Measurements from ENCODE around the gene HOXD9.

HOXD9 gene

GRCh38 chr2:176152350-176153181, 30.0 kb downstream of the HOXD9 start:
- DNase-seq (ENCODE audit: low read depth in 1 of 2, low spot score in 1 of 2), result no peak

GRCh38 chr2:176154576-176155252, 32.2 kb downstream of the HOXD9 start:
- no peak for DNase-seq (ENCODE audit: low read depth in 1 of 2, low spot score in 1 of 2)

DNA sequence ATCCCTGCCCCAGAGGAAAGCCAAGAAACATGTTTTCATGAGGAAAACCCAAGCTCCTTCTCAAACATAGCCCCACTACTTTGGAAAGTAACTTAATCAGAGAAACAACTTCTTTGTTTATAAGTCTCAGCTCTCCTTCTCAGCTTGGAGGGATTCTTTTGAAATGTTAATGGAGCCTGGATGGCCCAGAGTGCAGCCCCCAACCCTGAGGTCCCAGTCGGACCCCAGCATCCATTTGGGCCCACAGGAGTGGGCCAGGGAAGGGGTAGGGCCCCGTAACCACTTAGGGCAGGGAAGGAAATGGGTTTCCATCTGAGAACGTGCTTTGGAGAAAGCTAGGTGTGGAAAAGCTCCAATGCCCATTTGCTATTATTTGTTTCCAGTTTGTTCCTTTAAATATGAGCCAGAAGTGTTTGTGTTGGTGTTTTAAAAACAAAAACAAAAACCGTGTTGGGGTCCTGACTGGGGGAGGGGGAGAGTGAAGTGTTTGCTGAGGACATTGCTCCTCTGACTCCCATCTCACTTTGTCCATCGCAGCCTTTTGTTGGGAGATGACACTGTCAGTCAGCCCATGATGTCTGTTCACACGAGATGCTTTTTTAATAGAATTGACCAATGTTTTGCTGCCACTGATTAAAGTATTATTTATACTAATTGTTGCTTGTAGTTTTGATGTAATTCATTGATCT, 33.0 kb downstream of the HOXD9 start:
- DNase-seq (ENCODE audit: low read depth in 1 of 2, low spot score in 1 of 2), result no peak

- no peak for DNase-seq (ENCODE audit: low read depth in 1 of 2, low spot score in 1 of 2)
Observed at GRCh38 chr2:176156301-176156806, 33.8 kb downstream of the HOXD9 start.

DNA sequence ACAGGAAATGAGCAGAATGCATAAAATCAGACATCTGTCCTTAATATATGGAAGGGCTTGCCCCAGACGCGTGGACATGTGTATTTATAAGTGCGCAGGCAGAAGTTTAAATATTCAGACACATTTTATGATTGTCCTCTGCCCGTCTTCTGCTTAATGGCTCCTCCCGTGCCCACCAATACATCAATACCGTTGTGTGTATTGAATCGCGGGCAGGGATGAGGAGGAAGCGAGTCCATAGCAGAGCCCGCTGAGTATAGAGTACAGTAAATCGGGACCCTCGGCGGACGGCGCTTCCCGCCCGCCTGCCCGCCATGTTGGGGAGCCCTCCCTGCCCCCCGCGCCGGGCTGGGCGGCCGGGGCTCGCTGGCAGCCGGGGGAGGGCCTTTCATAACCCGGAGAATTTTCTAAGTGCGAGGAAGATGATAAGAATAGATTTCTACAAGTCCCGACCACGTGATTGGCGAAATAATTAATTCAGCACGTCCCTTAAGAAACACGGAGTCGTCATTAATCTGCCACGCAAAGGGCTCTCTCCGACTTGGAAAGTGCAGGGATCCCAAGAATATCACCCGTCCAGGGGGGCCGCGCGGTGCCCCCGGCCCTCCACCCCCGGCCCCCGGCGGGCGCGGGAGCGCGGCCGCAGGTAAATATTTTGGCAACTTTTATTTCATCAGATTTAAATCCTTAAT, 34.4 kb downstream of the HOXD9 start, which contains the start of gene HOXD3:
Gene HOXD3 (plus strand): TSS at position 501 of the 692 bp plus-strand sequence. CDS start 11,808 bp downstream, outside the sequence.
- DNase-seq (ENCODE audit: low read depth in 1 of 2, low spot score in 1 of 2), result no peak

DNA sequence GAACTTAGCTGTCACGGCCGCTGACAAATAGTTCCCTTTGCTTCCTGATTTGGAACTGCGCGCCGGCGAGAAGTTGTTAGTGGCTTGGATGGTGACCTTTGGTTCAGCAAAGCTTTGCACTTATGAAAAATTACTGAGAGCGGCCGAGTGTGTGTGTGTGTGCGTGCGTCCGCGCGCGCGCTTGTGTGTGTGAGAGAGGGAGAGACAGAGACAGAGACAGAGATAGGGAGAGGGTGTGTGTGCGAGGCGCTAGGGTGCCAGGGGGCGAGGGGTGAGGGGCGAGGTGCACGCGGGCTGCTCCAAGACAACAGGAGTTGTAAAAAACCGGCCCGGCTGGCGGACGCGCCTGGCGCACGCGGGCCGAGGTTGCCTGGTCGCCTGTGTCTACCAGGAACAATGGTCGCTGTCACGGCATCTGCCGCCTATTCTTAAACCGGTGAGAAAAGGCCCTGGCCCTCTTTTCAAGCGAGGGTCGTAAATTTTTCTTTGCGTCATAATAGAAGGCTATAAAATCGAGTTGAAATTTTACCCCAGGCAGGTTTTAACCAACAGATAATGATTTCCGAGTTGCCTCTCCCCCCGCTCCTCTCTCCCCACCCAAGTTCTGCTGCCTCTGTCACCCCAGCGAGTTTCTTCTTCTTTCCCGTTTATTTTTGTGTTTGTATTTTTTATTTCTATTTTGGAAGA, 35.1 kb downstream of the HOXD9 start:
- no peak for DNase-seq (ENCODE audit: low read depth in 1 of 2, low spot score in 1 of 2)

DNA sequence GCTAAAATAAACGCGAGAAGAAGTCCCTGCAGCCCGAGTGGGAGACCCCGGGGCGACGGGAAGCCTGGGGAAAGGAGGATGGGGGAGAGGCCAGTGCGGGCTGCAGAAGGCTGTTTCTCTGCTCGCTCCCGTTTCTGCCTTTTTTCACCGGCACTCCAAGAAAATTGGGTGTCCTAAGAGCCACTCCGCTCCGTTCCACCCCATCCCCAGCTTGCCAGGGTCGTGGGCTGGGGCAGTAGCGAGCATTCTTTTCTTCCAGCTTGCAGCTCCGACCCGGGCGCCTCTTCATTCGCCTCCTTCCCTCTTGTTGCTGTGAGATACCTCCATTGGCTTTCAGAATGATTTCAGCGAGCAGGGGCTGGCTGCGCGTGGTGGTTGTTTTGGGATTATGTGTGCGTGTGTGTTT, 35.7 kb downstream of the HOXD9 start:
- DNase-seq (ENCODE audit: low read depth in 1 of 2, low spot score in 1 of 2), result no peak

DNA sequence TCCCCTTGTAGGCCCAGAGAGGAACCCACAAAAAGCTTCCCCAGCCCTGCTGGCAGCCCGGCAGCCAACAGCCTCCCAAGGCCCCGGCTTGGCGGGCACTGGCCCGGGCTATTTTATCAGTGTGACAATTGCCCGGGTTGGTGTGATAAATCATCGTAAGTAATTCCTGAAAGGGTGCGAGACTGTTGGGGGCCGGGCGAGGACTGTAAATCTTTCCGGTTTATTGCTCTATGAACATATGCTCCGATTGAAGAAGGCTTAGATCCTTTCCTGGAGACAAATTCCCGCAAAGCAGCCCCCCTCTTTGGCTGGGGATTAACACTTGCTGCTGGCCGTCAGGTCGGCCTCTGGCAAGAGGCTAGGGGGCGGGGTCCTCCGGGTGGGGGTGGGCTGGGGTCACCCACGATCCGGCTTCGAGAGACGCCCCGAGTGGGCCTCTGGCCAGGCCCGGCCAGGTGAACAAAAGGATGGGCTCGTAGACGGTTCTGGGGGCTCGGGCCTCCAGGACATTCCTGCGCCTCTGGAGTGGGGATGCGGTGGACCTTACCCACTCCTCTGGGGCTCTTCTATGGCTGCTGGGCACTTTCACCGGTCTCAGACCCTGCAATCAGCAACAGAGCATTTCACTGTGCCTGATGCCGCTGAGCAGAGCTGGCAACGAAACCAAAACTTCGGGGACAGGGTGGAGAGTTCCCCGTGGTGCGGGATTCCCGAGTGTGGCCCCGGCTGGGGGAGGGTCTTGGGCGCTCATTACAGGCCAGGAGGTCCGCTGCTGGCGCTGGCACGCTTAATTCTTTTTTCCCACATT, 36.5 kb downstream of the HOXD9 start:
- DNase-seq (ENCODE audit: low read depth in 1 of 2, low spot score in 1 of 2), result no peak

DNA sequence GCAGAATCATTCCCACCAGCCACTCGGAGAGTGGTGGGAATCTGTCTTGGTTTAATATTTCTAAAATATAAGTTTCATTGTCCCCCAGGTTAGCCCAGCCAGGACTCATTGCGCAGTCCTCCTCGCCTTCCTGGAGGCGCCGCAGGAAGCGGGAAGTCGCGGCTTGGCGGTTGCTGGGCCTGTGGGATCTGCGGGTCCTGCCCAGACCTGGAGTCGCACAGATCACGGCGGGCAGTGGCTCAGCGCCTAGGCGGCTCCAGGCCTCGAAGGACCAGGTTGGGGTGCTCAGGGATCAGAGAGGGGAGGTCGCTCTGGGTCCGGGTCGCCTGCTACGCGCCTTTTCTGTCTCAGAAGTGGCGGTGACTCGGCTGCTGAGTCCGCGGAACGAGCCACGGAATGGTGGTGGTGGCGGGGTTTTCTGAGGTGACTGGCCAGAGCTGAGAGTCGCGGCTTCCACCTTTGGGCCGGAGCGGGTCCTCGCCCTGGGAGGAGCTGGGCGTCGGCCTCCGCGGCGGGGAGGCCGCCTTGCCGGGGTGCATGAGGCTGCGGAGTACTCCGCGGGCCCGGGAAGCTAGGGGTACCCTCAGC, 37.2 kb downstream of the HOXD9 start:
- no peak for DNase-seq (ENCODE audit: low read depth in 1 of 2, low spot score in 1 of 2)

DNA sequence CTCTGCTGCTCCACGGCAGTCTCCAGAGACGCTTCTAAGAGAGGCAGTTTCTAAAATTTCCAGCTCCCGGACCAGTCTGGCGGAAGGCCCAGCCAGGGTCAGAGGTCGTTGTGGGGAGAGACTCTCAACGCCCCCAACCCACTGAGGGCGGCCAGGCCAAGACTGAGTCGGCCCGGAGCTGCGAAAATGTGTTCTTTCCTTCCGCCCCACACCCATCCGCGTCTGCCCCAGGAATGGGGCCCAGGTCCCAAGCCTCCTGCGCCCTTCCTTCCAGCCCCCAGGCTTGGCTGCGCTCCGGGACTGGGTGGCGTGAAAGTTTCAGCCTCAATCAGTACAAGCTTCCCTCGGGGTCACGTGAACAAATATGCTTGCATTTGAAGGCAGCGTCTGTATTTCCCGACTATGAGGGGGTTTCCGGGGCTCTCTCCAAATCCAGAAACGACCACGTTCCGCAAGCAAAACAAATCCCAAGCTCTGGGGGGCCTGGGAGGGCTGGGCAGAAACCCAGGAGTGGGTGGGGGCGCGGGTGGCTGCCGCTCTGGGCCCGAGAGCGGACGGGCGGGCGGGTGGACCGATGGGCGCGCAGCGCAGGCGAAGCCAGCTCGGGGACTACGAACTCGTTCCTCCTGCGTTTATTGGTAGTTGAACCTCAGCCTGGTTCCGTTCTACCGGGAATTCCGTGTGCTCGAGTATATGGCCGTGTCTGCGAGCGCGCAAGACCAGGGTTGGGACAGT, 37.9 kb downstream of the HOXD9 start:
- DNase-seq (ENCODE audit: low read depth in 1 of 2, low spot score in 1 of 2), result no peak

- DNase-seq (ENCODE audit: low read depth in 1 of 2, low spot score in 1 of 2), result no peak
Observed at GRCh38 chr2:176160986-176161824, 38.7 kb downstream of the HOXD9 start.

GRCh38 chr2:176161825-176162626, 39.5 kb downstream of the HOXD9 start:
- DNase-seq (ENCODE audit: low read depth in 1 of 2, low spot score in 1 of 2), result no peak

- DNase-seq (ENCODE audit: low read depth in 1 of 2, low spot score in 1 of 2), result no peak
Observed at GRCh38 chr2:176162911-176163671, 40.6 kb downstream of the HOXD9 start.

- no peak for DNase-seq (ENCODE audit: low read depth in 1 of 2, low spot score in 1 of 2)
Observed at GRCh38 chr2:176163672-176164056, 41.1 kb downstream of the HOXD9 start.

- DNase-seq (ENCODE audit: low read depth in 1 of 2, low spot score in 1 of 2), result no peak
Observed at GRCh38 chr2:176164201-176164600, 41.7 kb downstream of the HOXD9 start.
